IgD-negative memory B cell (primary cell): ENCODE results near the gene NTSR1. TPM values are rescaled to one million over a fixed set of nuclear protein-coding genes. Genes with fewer than 3 reads are reported as not detected.

Source experiments
- H3K27ac Mint-ChIP-seq, 3 donors: one replicate each; pipeline ENCODE4 v1.8.0; 2020 to 2022; ENCODE audit warnings: mild to moderate bottlenecking in 3 of 3, mixed read lengths in 3 of 3, moderate library complexity in 1 of 3
- H3K27me3 Mint-ChIP-seq: one replicate; pipeline ENCODE4 v1.8.0; 2021; ENCODE audit warnings: mixed read lengths
- H3K36me3 Mint-ChIP-seq: one replicate; pipeline ENCODE4 v1.8.0; 2020; ENCODE audit warnings: mild to moderate bottlenecking, mixed read lengths
- H3K4me1 Mint-ChIP-seq, 3 donors: one replicate each; pipeline ENCODE4 v1.8.0; 2020 to 2022; ENCODE audit warnings: mixed read lengths in 3 of 3, mild to moderate bottlenecking in 1 of 3
- H3K4me3 Mint-ChIP-seq, 4 donors: one replicate each; pipeline ENCODE4 v1.8.0; 2020 to 2022; ENCODE audit warnings: mild to moderate bottlenecking in 4 of 4, mixed read lengths in 4 of 4, moderate library complexity in 3 of 4
- H3K9me3 Mint-ChIP-seq, 3 donors: one replicate each; pipeline ENCODE4 v1.8.0; 2020 to 2021; ENCODE audit warnings: mixed read lengths in 3 of 3, mild to moderate bottlenecking in 1 of 3
- polyA plus RNA-seq: library from polyadenylated mRNA; unstranded; fragments of 300-500 nt; fragmentation: Illumina TruSeq; gene quantifications from one replicate; pipeline ENCODE4 v1.2.3, GENCODE V29; 2021

NTSR1 gene
- polyA plus RNA-seq, 1 donor from 2014 or later: not detected

- peaks cover 4% of the 10 kb centered on the region for H3K36me3 Mint-ChIP-seq
- H3K4me1 Mint-ChIP-seq: peaks cover 0 to 4% (median 0%) of the 10 kb centered on the region in 3 donors
- H3K9me3 Mint-ChIP-seq: peaks cover 4 to 16% (median 10%) of the 10 kb centered on the region in 3 donors
- no peak overlapping the region for H3K27ac Mint-ChIP-seq
- no peak overlapping the region for H3K4me3 Mint-ChIP-seq
- H3K27me3 Mint-ChIP-seq: peaks cover 21% of the 10 kb centered on the region
Measured at GRCh38 chr20:62716198-62716940, 7.7 kb downstream of the NTSR1 start.

DNA sequence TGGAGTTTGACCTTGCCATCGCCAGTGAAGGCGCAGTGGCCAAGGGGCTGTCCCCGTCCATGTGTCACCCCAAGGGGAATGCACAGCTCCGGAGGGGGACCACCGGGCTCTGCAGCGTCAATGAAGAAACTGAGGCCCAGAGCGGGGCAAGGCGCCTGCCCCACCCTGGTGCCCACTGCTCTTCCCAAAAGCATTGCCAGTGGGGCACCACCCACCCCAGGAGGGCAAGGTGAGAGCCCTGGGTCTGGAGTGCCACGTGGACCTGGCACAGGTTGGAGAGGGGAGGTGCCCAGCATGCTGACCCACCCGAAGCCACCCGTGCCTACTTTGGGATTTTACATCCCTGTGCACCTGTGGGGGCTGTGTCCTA is 8.3 kb downstream of the NTSR1 start:
- H3K27me3 Mint-ChIP-seq: peaks cover 21% of the 10 kb centered on the region
- no peak overlapping the region for H3K27ac Mint-ChIP-seq
- H3K9me3 Mint-ChIP-seq: peaks cover 9 to 20% (median 13%) of the 10 kb centered on the region in 3 donors
- no peak overlapping the region for H3K4me3 Mint-ChIP-seq
- H3K36me3 Mint-ChIP-seq: peaks cover 4% of the 10 kb centered on the region
- H3K4me1 Mint-ChIP-seq: peaks cover 0 to 4% (median 0%) of the 10 kb centered on the region in 3 donors

- Mint-ChIP-seq H3K9me3 (peaks cover 12 to 21% (median 15%) of the 10 kb centered on the region in 3 donors), H3K27me3 (peaks cover 22% of the 10 kb centered on the region), H3K27ac (no peak overlapping the region), H3K4me1 (peaks cover 0 to 4% (median 0%) of the 10 kb centered on the region in 3 donors), H3K36me3 (peaks cover 4% of the 10 kb centered on the region), H3K4me3 (peak overlapping the region in 1 of 4 donors; percentile 58)
Measured at GRCh38 chr20:62717933-62718332, 9.3 kb downstream of the NTSR1 start.

DNA sequence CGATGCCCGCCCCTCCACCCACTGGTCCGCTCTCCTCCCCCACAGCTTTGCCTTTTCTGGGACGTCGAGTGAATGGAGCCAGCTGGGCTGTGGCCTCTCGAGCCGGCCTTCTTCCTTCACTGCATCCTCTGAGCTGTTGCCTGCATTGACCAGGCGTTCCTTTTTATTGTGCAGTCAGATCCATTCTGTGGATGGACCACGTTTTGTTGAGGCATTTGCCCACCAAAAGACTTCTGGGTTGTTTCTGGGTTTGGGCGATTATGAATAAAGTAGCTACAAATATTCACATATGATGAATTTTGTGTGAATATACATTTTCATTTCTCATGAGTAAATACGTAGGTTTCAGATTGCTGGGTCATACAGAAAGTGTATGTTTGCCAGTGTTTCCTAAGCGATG is 9.9 kb downstream of the NTSR1 start:
- Mint-ChIP-seq H3K9me3 (peaks cover 12 to 21% (median 15%) of the 10 kb centered on the region in 3 donors), H3K27ac (no peak overlapping the region), H3K36me3 (peaks cover 4% of the 10 kb centered on the region), H3K4me3 (no peak overlapping the region), H3K4me1 (peaks cover 0 to 4% (median 0%) of the 10 kb centered on the region in 3 donors), H3K27me3 (peaks cover 21% of the 10 kb centered on the region)

GRCh38 chr20:62719250-62719935 is 10.8 kb downstream of the NTSR1 start:
- Mint-ChIP-seq H3K4me3 (peak overlapping the region in 1 of 4 donors; percentile 75), H3K27ac (no peak overlapping the region), H3K4me1 (peaks cover 0 to 4% (median 0%) of the 10 kb centered on the region in 3 donors), H3K36me3 (peaks cover 4% of the 10 kb centered on the region), H3K9me3 (peaks cover 12 to 21% (median 15%) of the 10 kb centered on the region in 3 donors), H3K27me3 (peaks cover 25% of the 10 kb centered on the region)

- H3K9me3 Mint-ChIP-seq: peaks cover 12 to 21% (median 15%) of the 10 kb centered on the region in 3 donors
- H3K4me1 Mint-ChIP-seq: no peaks in the 10 kb centered on the region
- no peak overlapping the region for H3K27ac Mint-ChIP-seq
- peaks cover 34% of the 10 kb centered on the region for H3K27me3 Mint-ChIP-seq
- H3K4me3 Mint-ChIP-seq: peak overlapping the region in 1 of 4 donors; percentile 43
- H3K36me3 Mint-ChIP-seq: peaks cover 4% of the 10 kb centered on the region
Measured at GRCh38 chr20:62721511-62722370, 13.1 kb downstream of the NTSR1 start.

DNA sequence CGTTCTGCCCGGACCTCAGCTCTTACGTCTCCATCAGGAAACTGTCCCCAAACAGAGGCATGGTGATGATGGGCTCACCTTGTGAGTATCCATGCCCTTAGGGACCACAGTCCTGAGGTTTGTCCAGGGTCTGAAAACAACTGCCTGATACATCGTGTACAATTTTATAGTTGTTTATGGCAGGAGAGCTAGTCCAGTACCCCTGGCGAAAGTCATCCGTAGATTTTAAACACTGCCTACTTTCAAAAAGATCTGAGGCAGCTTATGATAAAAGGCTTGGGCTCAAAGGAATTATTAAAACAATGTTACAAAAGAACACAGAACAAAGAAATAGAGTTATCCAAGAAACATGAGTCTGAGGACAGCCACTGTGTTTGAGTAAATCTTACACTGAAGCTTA is 14.0 kb downstream of the NTSR1 start:
- Mint-ChIP-seq H3K4me1 (no peaks in the 10 kb centered on the region), H3K4me3 (no peak overlapping the region), H3K27ac (no peak overlapping the region), H3K9me3 (peaks cover 12 to 21% (median 15%) of the 10 kb centered on the region in 3 donors), H3K27me3 (peaks cover 33% of the 10 kb centered on the region), H3K36me3 (peaks cover 4% of the 10 kb centered on the region)

GRCh38 chr20:62723351-62723750 is 14.7 kb downstream of the NTSR1 start:
- Mint-ChIP-seq H3K36me3 (peaks cover 4% of the 10 kb centered on the region), H3K4me1 (no peaks in the 10 kb centered on the region), H3K27me3 (peaks cover 33% of the 10 kb centered on the region), H3K4me3 (no peak overlapping the region), H3K9me3 (peaks cover 12 to 21% (median 15%) of the 10 kb centered on the region in 3 donors), H3K27ac (no peak overlapping the region)

DNA sequence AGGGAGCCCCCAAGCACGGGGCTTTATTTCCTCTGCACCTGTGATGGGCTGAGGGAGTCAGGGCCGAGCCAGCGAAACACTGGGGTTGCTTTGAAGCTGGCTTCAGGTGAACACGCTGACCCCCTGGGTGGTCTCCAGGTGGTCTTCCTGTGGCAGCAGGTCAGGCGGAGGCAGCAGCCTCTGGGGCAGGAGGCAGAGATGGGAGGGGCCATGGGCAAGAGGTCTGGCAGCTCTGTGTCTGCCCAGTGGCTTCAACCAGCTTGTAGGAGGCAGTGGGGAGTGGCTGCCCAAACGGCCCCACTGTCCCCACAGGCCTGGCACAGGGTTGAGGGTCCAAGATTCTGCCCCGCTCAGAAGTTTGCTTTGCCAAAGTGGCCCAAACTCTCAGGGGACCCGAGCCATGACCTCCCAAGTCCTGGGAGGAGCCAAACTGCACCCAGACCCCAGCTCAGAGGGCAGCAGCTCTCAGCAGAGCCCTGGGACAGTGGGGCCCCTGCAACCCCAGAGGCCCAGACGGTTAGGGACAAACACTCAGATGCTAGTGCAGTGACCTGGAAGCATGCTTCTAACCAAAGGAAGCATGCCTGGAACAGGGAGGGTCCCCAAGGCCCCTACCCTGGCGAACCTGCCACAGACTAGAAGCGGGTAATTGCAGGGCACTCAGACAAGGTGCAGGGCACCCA is 15.3 kb downstream of the NTSR1 start:
- Mint-ChIP-seq H3K4me1 (no peaks in the 10 kb centered on the region), H3K27me3 (peaks cover 34% of the 10 kb centered on the region), H3K9me3 (peaks cover 12 to 21% (median 12%) of the 10 kb centered on the region in 3 donors), H3K27ac (no peak overlapping the region), H3K36me3 (peaks cover 4% of the 10 kb centered on the region), H3K4me3 (peak overlapping the region in 1 of 4 donors; percentile 67)

- no peak overlapping the region for H3K27ac Mint-ChIP-seq
- no peaks in the 10 kb centered on the region for H3K36me3 Mint-ChIP-seq
Measured at GRCh38 chr20:62724692-62725595, 16.3 kb downstream of the NTSR1 start.

DNA sequence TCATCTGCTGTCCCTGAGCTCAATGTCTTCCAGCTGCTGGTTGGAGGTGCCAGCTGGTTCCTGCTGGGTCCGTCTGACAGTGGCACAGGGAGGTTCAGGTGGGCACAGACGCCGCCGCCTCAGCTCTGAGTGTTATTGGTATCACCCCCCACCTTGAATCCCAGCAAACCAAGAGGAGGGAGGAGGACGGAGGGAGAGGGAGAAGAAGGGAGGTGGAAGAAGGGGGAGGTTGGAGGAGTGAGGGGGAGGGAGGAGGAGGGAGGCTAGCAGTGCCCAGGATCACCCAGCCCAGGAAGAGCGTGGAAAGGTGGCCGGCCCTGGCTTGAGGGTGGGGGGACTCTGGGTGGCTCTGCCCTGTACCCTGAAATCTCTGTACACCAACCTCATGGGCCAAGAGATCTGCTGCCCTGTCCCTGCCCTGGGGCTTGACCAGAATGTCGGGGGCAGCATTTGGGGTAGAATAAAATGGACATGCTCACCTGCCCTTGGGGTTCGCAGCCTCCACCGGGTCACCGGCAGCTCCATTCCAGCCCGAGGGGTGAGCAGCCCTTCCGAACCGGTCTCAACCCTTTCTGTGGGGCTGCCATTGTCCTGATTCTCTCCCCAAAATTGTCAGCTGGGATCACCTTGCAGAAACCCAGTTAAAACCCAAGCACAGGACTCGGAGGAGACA is 17.1 kb downstream of the NTSR1 start:
- H3K4me1 Mint-ChIP-seq: no peaks in the 10 kb centered on the region
- H3K9me3 Mint-ChIP-seq: peaks cover 7 to 13% (median 11%) of the 10 kb centered on the region in 3 donors
- H3K27ac Mint-ChIP-seq: no peak overlapping the region
- H3K4me3 Mint-ChIP-seq: no peak overlapping the region
- no peaks in the 10 kb centered on the region for H3K36me3 Mint-ChIP-seq
- peaks cover 34% of the 10 kb centered on the region for H3K27me3 Mint-ChIP-seq

More at GRCh38 chr20:62724692-62725595, 16.3 kb downstream of the NTSR1 start:
- Mint-ChIP-seq H3K9me3 (peaks cover 7 to 15% (median 12%) of the 10 kb centered on the region in 3 donors), H3K4me1 (no peaks in the 10 kb centered on the region), H3K4me3 (no peak overlapping the region), H3K27me3 (peaks cover 34% of the 10 kb centered on the region)

- H3K9me3 Mint-ChIP-seq: peaks cover 5 to 10% (median 10%) of the 10 kb centered on the region in 3 donors
- no peak overlapping the region for H3K4me3 Mint-ChIP-seq
- H3K4me1 Mint-ChIP-seq: no peaks in the 10 kb centered on the region
- H3K27me3 Mint-ChIP-seq: peaks cover 34% of the 10 kb centered on the region
- H3K36me3 Mint-ChIP-seq: no peaks in the 10 kb centered on the region
- no peak overlapping the region for H3K27ac Mint-ChIP-seq
Measured at GRCh38 chr20:62726276-62726675, 17.6 kb downstream of the NTSR1 start.
